Measurements from ENCODE around the gene METRNL.

The METRNL gene

DNA sequence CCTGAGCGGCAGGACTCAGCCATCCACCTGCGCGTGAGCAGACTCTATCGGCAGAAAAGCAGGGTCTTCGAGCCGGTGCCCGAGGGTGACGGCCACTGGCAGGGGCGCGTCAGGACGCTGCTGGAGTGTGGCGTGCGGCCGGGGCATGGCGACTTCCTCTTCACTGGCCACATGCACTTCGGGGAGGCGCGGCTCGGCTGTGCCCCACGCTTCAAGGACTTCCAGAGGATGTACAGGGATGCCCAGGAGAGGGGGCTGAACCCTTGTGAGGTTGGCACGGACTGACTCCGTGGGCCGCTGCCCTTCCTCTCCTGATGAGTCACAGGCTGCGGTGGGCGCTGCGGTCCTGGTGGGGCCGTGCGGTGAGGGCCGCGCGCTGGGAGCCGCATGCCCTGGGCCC, 14.9 kb downstream of the METRNL start:
- DNase-seq: no peak

- DNase-seq: no peak
Measured at GRCh38 chr17:83095016-83095415, 15.6 kb downstream of the METRNL start.

- DNase-seq: no peak
Measured at GRCh38 chr17:83096401-83097224, 17.2 kb downstream of the METRNL start.

- DNase-seq: no peak
Measured at GRCh38 chr17:83097831-83098230, 18.4 kb downstream of the METRNL start.

GRCh38 chr17:83098241-83099085, 19.1 kb downstream of the METRNL start:
- DNase-seq: no peak

- DNase-seq: no peak
Measured at GRCh38 chr17:83099086-83099555, 19.7 kb downstream of the METRNL start.

- DNase-seq: no peak
Measured at GRCh38 chr17:83099570-83100181, 20.3 kb downstream of the METRNL start.

DNA sequence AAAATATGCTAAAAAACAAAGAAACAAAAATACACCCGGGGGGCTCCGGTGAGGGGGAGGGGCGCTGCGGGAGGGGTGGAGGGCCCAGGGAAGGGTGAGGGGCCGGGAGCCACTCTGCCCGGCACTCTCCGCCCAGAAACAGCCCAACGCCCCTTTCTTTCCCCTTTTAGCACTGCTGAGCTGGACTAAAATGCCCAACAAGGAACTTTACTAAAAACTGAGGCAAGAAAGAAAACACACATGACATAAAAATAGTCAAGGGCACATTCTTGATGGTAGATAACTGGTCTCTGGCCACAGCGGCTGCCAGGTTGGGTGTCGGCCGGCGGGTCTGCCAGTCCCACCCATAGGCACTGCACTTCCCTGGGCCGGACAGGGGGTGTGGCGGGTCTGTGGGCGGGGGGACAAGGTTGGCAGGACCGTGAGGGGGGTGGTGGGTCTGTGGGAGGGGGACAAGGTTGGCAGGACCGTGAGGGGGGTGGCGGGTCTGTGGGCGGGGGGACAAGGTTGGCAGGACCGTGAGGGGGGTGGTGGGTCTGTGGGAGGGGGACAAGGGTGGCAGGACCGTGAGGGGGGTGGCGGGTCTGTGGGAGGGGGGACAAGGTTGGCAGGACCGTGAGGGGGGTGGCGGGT, 20.9 kb downstream of the METRNL start:
- DNase-seq: no peak

DNA sequence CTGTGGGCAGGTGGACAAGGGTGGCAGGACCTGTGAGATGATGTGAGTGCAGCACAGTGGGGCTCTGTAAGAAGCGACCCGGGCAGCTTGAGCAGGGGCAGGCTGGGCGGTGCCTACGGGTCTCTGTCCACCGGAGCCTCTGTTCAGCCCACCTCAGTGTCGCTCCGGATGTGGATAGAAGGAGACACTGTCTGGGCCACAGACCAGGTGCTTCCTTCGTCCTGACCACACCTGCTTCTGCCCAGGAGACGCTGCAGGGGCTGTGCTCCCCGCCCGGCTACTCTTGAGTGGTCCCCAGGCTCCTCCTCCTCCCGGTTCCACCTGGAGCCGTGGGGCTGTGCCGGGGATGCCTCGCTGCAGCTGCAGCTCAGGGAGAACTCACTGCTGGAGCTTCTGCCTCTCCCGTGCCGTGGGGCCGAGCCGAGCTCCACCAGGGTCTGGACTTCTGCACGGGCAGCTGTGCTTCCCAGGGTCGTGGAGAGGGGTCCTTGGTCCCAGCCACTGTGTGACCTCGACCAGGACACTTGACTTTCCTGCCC, 21.5 kb downstream of the METRNL start:
- DNase-seq: no peak

DNA sequence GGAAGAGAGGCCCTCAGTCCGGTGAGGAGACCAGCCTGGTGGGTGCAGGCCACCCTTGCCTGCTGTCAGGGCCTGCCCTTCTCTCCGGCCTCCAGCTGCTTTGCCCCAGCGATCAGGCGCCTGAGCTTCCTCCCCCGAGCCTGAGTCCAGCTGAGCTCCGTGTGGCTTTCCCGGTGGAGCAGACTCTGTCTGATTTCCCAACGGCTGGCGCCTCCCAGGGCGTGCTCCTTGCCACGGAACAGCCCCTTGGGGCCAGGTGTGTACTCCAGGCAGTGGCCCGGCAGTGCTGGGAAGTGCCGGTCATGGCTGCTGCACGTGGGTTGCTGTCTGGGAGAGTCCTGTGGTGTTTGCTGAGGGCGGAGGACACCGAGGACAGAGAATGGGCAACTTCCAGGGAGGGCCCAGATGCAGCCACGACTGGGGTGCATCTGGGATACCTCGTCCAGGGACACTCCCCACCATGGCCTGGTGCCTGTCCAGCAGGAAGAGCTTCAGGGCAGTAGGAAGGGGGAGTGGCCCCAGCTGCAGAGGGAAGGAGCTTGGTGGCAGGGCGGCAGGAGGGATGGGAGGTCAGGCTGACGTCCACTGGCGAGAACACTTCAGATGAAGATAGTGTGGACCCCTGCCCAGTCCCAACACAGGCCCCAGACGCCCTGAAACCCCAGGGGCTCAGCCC, 22.5 kb downstream of the METRNL start:
- no peak for DNase-seq

DNA sequence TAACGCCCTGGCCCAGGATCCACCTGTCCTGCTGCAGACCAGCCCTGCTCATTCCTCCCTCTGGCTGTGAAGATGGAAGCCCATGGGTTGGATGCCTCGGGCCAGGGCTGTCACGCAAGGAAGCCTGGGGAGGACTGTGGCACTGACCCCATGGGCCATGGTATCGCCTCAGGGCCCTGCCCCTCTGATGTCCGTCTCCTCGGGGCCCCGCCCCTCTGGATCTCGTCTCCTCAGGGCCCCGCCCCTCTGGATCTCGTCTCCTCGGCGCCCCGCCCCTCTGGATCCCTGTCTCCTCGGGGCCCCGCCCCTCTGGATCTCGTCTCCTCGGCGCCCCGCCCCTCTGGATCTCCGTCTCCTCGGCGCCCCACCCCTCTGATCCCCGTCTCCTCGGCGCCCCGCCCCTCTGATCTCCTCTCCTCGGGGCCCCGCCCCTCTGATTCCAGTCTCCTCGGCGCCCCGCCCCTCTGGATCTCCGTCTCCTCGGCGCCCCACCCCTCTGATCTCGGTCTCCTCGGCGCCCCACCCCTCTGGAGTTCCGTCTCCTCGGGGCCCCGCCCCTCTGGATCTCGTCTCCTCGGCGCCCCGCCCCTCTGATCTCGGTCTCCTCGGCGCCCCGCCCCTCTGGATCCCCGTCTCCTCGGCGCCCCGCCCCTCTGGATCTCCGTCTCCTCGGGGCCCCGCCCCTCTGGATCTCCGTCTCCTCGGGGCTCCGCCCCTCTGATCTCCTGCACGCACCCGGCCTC, 24.0 kb downstream of the METRNL start:
- peak; percentile 33 for DNase-seq

- no peak for DNase-seq
Measured at GRCh38 chr17:83103943-83104311, 24.5 kb downstream of the METRNL start.

- no peak for DNase-seq
Measured at GRCh38 chr17:83104577-83105505, 25.4 kb downstream of the METRNL start.

GRCh38 chr17:83105512-83105911, 26.1 kb downstream of the METRNL start:
- DNase-seq: no peak

DNA sequence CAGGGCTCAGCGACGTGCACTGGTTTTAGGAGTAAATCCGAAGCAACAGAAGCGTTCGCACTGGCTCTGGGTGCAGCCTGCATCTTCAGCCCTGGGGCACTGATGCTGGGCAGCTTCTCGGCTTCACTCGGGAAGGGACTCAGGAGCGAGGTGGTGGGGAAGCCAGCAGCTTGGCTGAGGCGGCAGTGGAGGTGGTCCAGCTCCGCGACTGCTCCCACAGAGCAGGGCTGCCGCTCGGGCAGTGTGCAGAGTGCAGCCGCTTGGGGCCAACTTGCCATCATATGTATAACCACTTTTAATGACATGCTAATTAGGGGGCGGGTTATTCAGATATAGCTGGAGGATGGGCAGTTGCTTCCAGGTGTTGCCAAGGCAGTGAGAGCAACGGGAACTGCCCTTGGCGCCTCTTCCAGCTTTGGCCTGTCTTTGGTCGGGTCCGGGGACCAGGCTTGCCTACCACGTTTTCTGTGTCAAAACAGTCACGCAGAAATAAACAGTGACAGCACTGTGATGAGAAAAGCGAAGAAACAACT, 26.7 kb downstream of the METRNL start:
- DNase-seq: no peak

- DNase-seq: no peak
Measured at GRCh38 chr17:83106913-83107655, 27.7 kb downstream of the METRNL start.

GRCh38 chr17:83107656-83108048, 28.2 kb downstream of the METRNL start:
- DNase-seq: no peak

DNA sequence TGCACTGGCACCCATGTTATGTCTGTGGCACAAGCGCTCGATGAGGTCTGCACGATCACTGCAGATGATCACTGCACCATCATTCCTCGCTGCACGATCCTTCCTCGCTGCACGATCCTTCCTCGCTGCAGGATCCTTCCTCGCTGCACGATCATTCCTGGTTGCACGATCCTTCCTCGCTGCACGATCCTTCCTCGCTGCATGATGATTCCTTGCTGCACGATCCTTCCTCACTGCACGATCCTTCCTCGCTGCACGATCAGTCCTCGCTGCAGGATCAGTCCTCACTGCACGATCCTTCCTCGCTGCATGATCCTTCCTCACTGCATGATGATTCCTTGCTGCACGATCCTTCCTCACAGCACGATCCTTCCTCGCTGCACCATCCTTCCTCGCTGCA, 29.3 kb downstream of the METRNL start:
- DNase-seq: no peak

DNA sequence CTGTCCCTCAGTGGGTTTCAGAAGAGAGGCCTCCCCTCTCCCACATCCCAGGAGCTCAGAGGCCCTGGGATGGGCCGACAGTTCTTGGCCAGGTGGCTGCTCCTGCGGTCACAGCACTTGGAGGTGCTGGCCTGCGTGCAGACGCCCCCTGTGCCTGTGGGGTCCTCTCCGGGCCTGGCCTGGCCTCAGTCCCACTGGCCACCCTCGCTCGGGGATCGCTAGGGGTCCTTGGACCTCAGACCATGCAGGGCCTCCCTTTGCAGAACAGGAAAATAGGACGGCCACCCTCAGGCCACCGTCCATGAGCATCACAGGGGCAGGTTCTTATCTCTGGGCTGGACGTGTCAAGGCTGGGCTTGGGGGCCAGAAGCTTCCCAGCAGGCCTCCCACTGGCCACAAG, 30.0 kb downstream of the METRNL start:
- DNase-seq: no peak

Measured in CD4-positive, alpha-beta T cell treated with Interleukin-17A for 1 hour (primary cell).